Natural killer cell (primary cell): Measurements from ENCODE around the gene UBE2Z. TPM values are rescaled to one million over a fixed set of nuclear protein-coding genes. Genes with fewer than 3 reads are reported as not detected.

ENCODE experiments used
- ATAC-seq, 3 donors: fragments of 150-1000 bp in 2 of 3; fragments of 200-7000 bp in 1 of 3; cut with Tn5 transposase; 1 replicate in 1 of 3; 2 replicates in 2 of 3; pipeline ENCODE4 v1.10.0; 2021; ENCODE audit warnings: mild to moderate bottlenecking in 2 of 3, moderate library complexity in 2 of 3
- DNase-seq, 2 donors: peaks; one replicate each; pipeline versions ENCODE4 v3.0.0 to v3.0.0-alpha.2; 2013 to 2021; ENCODE audit warnings: mixed read lengths in 1 of 2
- H3K27ac ChIP-seq: one replicate; pipeline ENCODE4 v1.5.1; 2013; ENCODE audit warnings: mild to moderate bottlenecking, low read length
- H3K27me3 ChIP-seq: one replicate; pipeline ENCODE4 v1.6.1; 2013; ENCODE audit warnings: low read length; ENCODE audit not compliant: control insufficient read depth, insufficient read depth
- H3K36me3 ChIP-seq: one replicate; pipeline ENCODE4 v1.6.1; 2013; ENCODE audit warnings: low read length; ENCODE audit not compliant: control insufficient read depth, insufficient read depth
- H3K4me1 ChIP-seq: one replicate; pipeline ENCODE4 v1.6.1; 2013; ENCODE audit warnings: low read length; ENCODE audit not compliant: control insufficient read depth, insufficient read depth
- H3K4me3 ChIP-seq: one replicate; pipeline ENCODE4 v1.5.1; 2013; ENCODE audit warnings: low read length
- H3K9me3 ChIP-seq: one replicate; pipeline ENCODE4 v1.6.1; 2013; ENCODE audit warnings: low read length; ENCODE audit not compliant: control insufficient read depth, insufficient read depth
- H3K27ac Mint-ChIP-seq, 2 donors: one replicate each; pipeline ENCODE4 v1.8.0; 2022; ENCODE audit warnings: mild to moderate bottlenecking in 2 of 2, mixed read lengths in 2 of 2, moderate library complexity in 1 of 2
- H3K27me3 Mint-ChIP-seq, 2 donors: one replicate each; pipeline ENCODE4 v1.8.0; 2022; ENCODE audit warnings: low read depth in 2 of 2, mixed read lengths in 2 of 2
- H3K36me3 Mint-ChIP-seq: one replicate; pipeline ENCODE4 v1.8.0; 2022; ENCODE audit warnings: mixed read lengths
- H3K4me1 Mint-ChIP-seq, 2 donors: one replicate each; pipeline ENCODE4 v1.8.0; 2022; ENCODE audit warnings: mixed read lengths in 2 of 2
- H3K4me3 Mint-ChIP-seq: one replicate; pipeline ENCODE4 v1.8.0; 2022; ENCODE audit warnings: mild to moderate bottlenecking, moderate library complexity, mixed read lengths
- H3K9me3 Mint-ChIP-seq, 2 donors: one replicate each; pipeline ENCODE4 v1.8.0; 2022; ENCODE audit warnings: mixed read lengths in 2 of 2
- WGBS: methylation state at CpG from one replicate; pipeline ENCODE4 v1.1.7; 2013; ENCODE audit warnings: missing lambda C conversion rate; ENCODE audit not compliant: insufficient coverage; 5-methylcytosine and 5-hydroxymethylcytosine counted together
- intact Hi-C: fragments of 100-400 bp; cut with micrococcal nuclease; formaldehyde crosslinking; loops from one replicate; pipeline ENCODE4 v1.14.2; 2022
- total RNA-seq, 4 donors: library from RNA; stranded (reverse); fragments of 120-200 nt in 1 of 4; gene quantifications; one replicate each; pipeline versions ENCODE4 v1.2.3 to v1.2.4, GENCODE V29; 2013 to 2022
- TF ChIP-seq, protein P1 (sequence below): fragments of 200-600 bp; IDR thresholded peaks from one replicate; pipeline ENCODE4 v1.8.0; 2022; ENCODE audit warnings: antibody characterized with exemption

Gene UBE2Z
- total RNA-seq, 3 donors from 2014 or later (not counting 1 experiment from before 2014, with no cell fraction given), result 89.0 to 94.0 (median 89.6) TPM

DNA sequence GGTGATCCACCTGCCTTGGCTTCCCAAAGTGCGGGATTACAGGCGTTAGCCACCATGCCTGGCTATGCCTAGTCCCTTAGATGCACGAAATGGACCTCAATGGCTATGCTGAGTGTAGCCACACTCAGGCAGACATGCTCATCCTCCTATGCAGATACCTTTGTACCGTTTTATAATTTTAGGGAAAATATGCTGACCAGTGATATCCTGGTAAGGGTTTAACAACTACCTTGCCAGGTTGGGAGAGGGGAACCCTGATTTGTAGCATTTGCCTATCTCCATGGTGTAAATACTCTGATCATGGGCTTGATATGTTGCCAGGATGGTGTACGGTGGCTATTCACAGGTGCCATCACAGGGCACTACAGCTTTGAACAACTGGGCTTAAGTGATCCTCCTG, 43.4 kb downstream of the UBE2Z start:
- no peak for ATAC-seq
- no peaks in the 10 kb centered on the region for H3K9me3 ChIP-seq
- Mint-ChIP-seq H3K27me3 (peaks cover 7 to 9% of the 10 kb centered on the region in 2 donors), H3K4me3 (no peak overlapping the region), H3K9me3 (no peaks in the 10 kb centered on the region), H3K4me1 (peaks cover 2 to 3% of the 10 kb centered on the region in 2 donors), H3K36me3 (no peaks in the 10 kb centered on the region), H3K27ac (no peak overlapping the region)
- DNase-seq, result no peak
- H3K4me1 ChIP-seq, result peaks cover 3% of the 10 kb centered on the region
- H3K27me3 ChIP-seq, result peaks cover 3% of the 10 kb centered on the region
- no peak overlapping the region for H3K27ac ChIP-seq
- intact Hi-C loops, result no loop called here
- no peaks in the 10 kb centered on the region for H3K36me3 ChIP-seq
- whole genome bisulfite sequencing, result 79% methylated on average over 5 of the region's 5 CpGs
- H3K4me3 ChIP-seq, result no peak overlapping the region
- TF ChIP-seq, protein P1, sequence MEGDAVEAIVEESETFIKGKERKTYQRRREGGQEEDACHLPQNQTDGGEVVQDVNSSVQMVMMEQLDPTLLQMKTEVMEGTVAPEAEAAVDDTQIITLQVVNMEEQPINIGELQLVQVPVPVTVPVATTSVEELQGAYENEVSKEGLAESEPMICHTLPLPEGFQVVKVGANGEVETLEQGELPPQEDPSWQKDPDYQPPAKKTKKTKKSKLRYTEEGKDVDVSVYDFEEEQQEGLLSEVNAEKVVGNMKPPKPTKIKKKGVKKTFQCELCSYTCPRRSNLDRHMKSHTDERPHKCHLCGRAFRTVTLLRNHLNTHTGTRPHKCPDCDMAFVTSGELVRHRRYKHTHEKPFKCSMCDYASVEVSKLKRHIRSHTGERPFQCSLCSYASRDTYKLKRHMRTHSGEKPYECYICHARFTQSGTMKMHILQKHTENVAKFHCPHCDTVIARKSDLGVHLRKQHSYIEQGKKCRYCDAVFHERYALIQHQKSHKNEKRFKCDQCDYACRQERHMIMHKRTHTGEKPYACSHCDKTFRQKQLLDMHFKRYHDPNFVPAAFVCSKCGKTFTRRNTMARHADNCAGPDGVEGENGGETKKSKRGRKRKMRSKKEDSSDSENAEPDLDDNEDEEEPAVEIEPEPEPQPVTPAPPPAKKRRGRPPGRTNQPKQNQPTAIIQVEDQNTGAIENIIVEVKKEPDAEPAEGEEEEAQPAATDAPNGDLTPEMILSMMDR, result no peak

DNA sequence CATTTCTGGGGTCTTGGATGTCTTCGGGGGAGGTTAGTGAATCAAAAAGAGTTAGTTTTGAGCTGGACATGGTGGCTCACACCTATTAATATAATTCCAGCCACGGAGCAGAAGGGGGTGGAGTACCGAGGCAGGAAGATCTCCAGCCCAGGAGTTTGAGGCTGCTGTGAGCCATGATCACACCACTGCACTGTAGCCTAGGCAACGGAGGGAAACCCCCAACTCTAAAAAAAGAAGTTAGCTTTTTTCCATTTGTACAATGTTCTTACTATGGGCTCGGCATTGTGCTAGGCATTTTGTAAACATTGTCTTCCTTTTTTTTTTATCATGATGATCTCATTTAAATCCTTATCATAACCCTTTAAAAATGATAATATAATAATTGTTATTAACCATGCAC, 44.7 kb downstream of the UBE2Z start:
- H3K9me3 Mint-ChIP-seq, result no peaks in the 10 kb centered on the region
- Histone ChIP-seq H3K36me3 (no peaks in the 10 kb centered on the region), H3K27me3 (peaks cover 3% of the 10 kb centered on the region), H3K27ac (no peak overlapping the region), H3K9me3 (no peaks in the 10 kb centered on the region), H3K4me1 (peaks cover 15% of the 10 kb centered on the region), H3K4me3 (no peak overlapping the region)
- H3K27ac Mint-ChIP-seq, result no peak overlapping the region
- ATAC-seq, result no peak
- intact Hi-C loops, result no loop called here
- H3K36me3 Mint-ChIP-seq, result no peaks in the 10 kb centered on the region
- WGBS, result 18% methylated on average over 5 of the region's 5 CpGs
- no peak overlapping the region for H3K4me3 Mint-ChIP-seq
- DNase-seq, result no peak
- peaks cover 7 to 8% of the 10 kb centered on the region in 2 donors for H3K27me3 Mint-ChIP-seq
- TF ChIP-seq, protein P1, result no peak
- H3K4me1 Mint-ChIP-seq, result peaks cover 6 to 7% of the 10 kb centered on the region in 2 donors

DNA sequence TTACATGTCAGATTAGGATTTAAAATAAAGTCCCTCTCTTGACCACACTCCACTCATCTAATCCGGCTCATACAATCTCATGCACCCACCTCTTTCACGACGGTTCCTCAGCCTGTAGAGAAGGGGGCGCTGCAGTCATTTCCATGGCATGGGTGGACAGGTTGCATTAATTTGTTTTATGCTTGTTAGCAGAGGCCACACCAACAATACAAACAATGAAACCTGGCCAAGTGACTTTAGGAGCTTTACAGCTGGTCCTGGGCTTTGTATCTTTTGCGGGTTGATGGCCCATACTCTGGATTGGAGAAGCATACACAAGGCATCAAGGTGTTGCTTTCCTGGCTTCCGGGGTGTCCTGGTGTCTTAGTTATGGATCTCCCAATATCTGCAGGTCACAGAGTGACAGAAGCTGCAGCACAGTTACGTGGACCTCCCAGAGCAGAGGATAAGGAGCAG, 46.1 kb downstream of the UBE2Z start:
- DNase-seq (no peak), ATAC-seq (no peak)
- no peaks in the 10 kb centered on the region for H3K9me3 Mint-ChIP-seq
- Histone ChIP-seq H3K36me3 (no peaks in the 10 kb centered on the region), H3K27me3 (peaks cover 3% of the 10 kb centered on the region), H3K27ac (no peak overlapping the region), H3K4me3 (no peak overlapping the region), H3K9me3 (no peaks in the 10 kb centered on the region), H3K4me1 (peaks cover 15% of the 10 kb centered on the region)
- H3K4me1 Mint-ChIP-seq, result peaks cover 6 to 7% of the 10 kb centered on the region in 2 donors
- intact Hi-C loops, result no loop called here
- H3K4me3 Mint-ChIP-seq, result no peak overlapping the region
- 88% methylated on average over 3 of the region's 7 CpGs for WGBS
- H3K27me3 Mint-ChIP-seq, result peaks cover 9 to 11% of the 10 kb centered on the region in 2 donors
- no peak overlapping the region for H3K27ac Mint-ChIP-seq
- TF ChIP-seq, protein P1, result no peak
- H3K36me3 Mint-ChIP-seq, result no peaks in the 10 kb centered on the region

DNA sequence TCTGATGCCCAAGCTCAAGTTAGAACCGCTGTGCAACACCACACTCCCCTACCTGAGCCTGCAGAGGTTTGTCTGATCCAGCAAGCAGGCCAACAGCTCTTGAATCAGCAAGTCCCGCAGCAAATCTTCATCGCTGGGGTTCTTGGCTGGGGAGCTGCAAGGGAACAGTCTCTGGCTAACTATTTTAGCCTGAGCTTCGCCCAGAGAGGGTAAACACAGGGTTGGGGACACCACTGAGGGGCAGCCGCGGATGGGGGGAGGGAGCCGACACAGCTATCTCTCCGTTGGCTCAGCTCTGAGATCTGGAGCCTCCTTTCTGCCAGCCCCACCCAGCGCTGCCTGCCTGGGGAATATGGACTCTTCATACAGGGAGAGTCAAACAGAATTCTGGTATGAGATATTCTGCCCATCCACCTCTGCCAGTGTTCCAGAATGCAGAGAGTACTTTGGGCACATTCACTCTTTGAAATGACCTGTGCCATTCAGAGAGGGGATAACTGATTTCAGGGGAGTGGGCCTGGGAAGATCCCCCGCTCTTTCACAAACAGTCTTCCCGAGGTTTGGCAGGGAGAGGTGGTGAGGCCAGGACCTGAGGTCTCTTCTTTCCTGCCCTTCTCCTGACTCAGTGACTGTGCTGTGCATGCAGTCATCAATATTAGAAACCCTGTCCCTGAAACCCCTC, 52.8 kb downstream of the UBE2Z start:
- DNase-seq (no peak), ATAC-seq (no peak)
- peaks cover 15% of the 10 kb centered on the region for H3K4me1 ChIP-seq
- H3K27ac ChIP-seq, result no peak overlapping the region
- Mint-ChIP-seq H3K27ac (no peak overlapping the region), H3K27me3 (peaks cover 27% of the 10 kb centered on the region in 2 donors), H3K4me1 (peaks cover 6 to 7% of the 10 kb centered on the region in 2 donors), H3K9me3 (no peaks in the 10 kb centered on the region), H3K36me3 (no peaks in the 10 kb centered on the region), H3K4me3 (no peak overlapping the region)
- H3K27me3 ChIP-seq, result peaks cover 10% of the 10 kb centered on the region
- H3K9me3 ChIP-seq, result no peaks in the 10 kb centered on the region
- WGBS, result 40% methylated on average over 11 of the region's 11 CpGs
- TF ChIP-seq, protein P1, result no peak
- no peak overlapping the region for H3K4me3 ChIP-seq
- intact Hi-C loops, result no loop called here
- H3K36me3 ChIP-seq, result no peaks in the 10 kb centered on the region
